GM12892 (cell line): Measurements from ENCODE around the gene HIF3A.

Source experiments
- POLR2A ChIP-seq: IDR thresholded peaks from 2 replicates; pipeline ENCODE4 v1.6.1; 2011; ENCODE audit warnings: low read depth, low read length, control low read depth
- POLR2AphosphoS5 ChIP-seq: IDR thresholded peaks from 2 replicates; pipeline ENCODE4 v1.6.1; 2011; ENCODE audit warnings: low read depth, low read length, control low read depth
- TAF1 ChIP-seq: IDR thresholded peaks from 2 replicates; pipeline ENCODE4 v1.6.1; 2011; ENCODE audit warnings: low read depth, mild to moderate bottlenecking, control low read depth, low read length, borderline replicate concordance

DNA sequence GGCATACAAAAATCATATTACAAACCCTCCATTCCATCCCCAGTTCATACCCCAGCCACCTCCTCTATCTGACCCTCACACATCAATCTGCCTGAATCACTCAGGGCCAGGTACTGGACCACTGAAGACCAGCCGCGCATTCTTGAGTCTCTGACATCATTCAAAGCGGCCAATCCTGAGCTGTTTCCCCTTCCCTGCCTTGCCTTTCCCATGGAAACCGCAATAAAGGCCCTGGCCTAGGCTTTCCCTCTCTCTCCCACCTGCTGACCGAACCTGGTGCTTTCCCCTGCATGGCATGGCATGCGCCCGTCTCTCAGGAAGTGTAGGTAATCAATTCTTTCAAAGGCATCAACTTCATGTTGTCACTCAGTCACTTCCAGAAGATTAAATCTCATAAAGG, 17.7 kb upstream of the HIF3A start:
- TF ChIP-seq POLR2AphosphoS5 (no peak), POLR2A (no peak), TAF1 (no peak)
